GM12865 (cell line): Measurements from ENCODE around the gene TECTB.

Experiments
- DNase-seq: peaks from one replicate; pipeline ENCODE4 v3.0.0; 2010; ENCODE audit warnings: low read depth
- H3K4me3 ChIP-seq: 2 replicates; pipeline ENCODE4 v1.5.1; 2011; ENCODE audit warnings: mild to moderate bottlenecking, low read depth, low read length, control low read depth
- CTCF ChIP-seq: IDR thresholded peaks from 2 replicates; pipeline ENCODE4 v1.5.1; 2011; ENCODE audit warnings: low read length, control low read depth, low read depth, inconsistent platforms; ENCODE audit not compliant: insufficient read depth; ENCODE audit errors: missing control alignments

Gene TECTB

GRCh38 chr10:112258407-112258806, 24.8 kb upstream of the TECTB start:
- DNase-seq = no peak
- no peak overlapping the region for H3K4me3 ChIP-seq
- TF ChIP-seq CTCF = no peak

GRCh38 chr10:112259688-112260087, 23.5 kb upstream of the TECTB start:
- TF ChIP-seq CTCF = no peak
- H3K4me3 ChIP-seq = no peak overlapping the region
- DNase-seq = no peak

- no peak for DNase-seq
- H3K4me3 ChIP-seq = no peak overlapping the region
- no peak for TF ChIP-seq CTCF
Measured at GRCh38 chr10:112260831-112261230, 22.4 kb upstream of the TECTB start.

GRCh38 chr10:112261281-112261822, 21.8 kb upstream of the TECTB start:
- no peak overlapping the region for H3K4me3 ChIP-seq
- no peak for TF ChIP-seq CTCF
- DNase-seq = no peak

- TF ChIP-seq CTCF = no peak
- H3K4me3 ChIP-seq = no peak overlapping the region
- DNase-seq = no peak
Measured at GRCh38 chr10:112262546-112262945, 20.7 kb upstream of the TECTB start.

GRCh38 chr10:112265745-112266144, 17.5 kb upstream of the TECTB start:
- no peak for TF ChIP-seq CTCF
- no peak for DNase-seq

GRCh38 chr10:112269266-112269665, 13.9 kb upstream of the TECTB start:
- no peak for TF ChIP-seq CTCF
- no peak for DNase-seq
- H3K4me3 ChIP-seq = no peak overlapping the region

More at GRCh38 chr10:112265745-112266144, 17.5 kb upstream of the TECTB start:
- H3K4me3 ChIP-seq = no peak overlapping the region
